NOMO-1 treated with dmso at 0.1 percent for 144 hours (cell line): ENCODE measurements around the gene B4GALT5.

Experiments used
- DNase-seq: peaks from one replicate; lab custom pipeline; 2025; ENCODE audit not compliant: unreplicated experiment; lab: John Stamatoyannopoulos, UW

B4GALT5 gene

DNA sequence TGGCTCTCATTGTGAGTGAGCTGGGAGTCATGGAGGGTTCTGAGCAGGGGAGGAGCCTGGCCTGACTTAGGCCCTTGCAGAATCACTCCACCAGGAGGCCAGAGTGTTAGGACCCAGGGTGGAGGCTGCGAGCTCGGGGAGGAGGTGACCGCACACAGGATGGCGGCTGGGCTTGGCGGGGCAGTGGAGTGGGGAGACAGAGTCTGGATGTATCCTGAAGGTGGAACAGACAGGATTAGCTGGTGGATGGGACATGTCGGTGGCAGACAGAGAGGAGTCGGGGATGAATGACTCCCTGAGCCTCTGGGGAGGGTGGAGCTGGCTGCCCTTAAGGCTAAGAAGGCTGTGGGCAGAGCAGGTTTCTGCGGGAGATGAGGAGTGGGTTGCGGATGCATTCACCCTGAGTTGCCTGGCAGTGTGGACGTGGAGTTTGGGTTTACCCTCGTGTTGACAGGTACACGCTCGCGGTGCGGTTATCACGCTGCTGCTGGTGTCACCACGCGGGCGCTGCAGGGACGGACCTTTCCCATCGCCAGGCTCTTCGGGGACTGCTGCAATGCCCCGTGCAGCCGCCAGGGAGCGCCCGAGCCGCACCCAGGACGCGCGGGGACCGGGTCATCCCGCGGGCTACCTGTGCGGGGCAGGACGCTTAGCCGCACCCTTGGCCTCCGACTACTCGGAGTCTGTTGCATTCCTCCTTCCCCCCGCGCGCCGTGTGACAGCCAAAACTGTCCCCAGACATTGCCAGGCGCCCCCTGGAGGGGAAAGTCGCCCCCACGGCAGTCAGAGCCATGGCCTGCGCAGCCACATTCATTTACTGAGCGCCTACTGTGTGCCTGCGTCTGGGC, 102.8 kb downstream of the B4GALT5 start:
- DNase-seq = peak; percentile 62

GRCh38 chr20:49608752-49609670, 104.7 kb downstream of the B4GALT5 start:
- DNase-seq = no peak

- DNase-seq = no peak
Observed at GRCh38 chr20:49607568-49607967, 106.1 kb downstream of the B4GALT5 start.

- no peak for DNase-seq
Observed at GRCh38 chr20:49603209-49603627, 110.5 kb downstream of the B4GALT5 start.

DNA sequence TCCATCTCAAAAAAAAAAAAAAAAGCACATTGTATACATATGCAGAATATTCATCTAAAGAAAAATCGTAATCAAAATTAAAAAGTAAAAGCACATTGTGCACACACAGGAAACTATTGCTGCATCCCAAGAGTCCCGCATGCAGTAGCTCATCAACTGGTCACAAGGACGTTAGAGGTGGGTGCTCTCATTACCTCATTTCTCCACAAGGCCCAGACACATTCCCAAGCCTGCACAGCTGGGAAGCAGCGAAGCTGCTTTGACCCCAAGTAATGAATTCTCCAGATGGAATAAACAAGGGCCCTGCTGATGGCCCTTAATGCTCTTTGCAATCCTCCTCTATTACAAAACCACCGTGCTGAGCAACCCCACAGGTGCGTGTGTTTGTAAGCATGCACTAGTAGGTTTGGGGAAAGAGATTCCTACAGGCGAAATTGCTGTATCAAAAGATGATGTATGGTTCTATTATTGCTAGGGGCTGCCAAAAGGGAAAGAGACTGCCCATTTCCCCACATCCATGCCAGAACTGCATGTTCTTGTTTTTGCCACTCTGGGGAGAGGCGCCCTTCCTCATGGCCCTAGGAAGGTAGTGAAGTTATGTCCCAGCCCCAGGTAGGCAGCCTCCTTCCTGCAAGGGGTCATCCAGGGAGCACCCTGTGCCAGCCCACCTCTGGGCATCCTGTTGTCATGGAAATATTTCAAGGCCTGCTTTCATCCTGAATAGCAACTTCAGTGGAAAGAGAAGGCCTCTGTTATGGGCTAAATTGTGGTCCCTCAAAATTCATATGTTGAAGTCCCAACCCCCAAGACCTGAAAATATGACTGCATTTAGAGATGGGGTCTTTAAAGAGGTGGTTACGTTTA, 111.1 kb downstream of the B4GALT5 start:
- no peak for DNase-seq

DNA sequence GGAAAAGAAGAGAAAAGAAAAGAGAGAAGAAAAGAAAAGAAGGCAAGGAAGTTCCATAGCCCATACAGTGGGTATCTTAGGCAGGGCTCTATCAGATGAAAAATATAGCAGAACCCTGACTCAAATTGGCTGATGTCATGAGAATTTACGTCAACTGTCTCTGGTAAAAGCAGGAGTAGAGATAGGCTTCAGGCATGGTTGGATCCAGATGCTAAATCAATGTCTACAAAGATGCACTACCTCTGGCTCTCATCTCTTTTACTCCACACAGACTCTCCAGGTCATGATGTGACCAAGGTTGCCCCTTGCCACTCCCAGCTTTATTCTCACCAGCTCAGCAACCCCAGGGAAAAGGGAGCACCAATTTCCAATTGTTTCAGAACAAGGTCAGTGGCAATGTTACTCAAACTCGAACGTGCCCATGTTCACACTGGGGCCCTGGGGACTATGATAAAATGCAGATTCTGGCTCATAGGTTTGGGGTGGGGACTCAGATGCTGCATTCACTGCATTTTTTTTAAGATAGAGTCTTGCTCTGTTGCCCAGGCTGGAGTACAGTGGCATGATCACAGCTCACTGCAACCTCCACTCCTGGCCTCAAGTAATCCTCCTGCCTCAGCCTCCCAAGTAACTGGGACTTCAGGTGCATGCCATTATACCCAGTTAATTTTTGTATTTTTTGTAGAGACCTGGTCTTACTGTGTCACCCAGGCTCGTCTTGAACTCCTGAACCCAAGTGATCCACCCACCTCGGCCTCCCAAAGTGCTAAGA, 112.3 kb downstream of the B4GALT5 start:
- DNase-seq = no peak

GRCh38 chr20:49599746-49600113, 113.9 kb downstream of the B4GALT5 start:
- DNase-seq = no peak

DNA sequence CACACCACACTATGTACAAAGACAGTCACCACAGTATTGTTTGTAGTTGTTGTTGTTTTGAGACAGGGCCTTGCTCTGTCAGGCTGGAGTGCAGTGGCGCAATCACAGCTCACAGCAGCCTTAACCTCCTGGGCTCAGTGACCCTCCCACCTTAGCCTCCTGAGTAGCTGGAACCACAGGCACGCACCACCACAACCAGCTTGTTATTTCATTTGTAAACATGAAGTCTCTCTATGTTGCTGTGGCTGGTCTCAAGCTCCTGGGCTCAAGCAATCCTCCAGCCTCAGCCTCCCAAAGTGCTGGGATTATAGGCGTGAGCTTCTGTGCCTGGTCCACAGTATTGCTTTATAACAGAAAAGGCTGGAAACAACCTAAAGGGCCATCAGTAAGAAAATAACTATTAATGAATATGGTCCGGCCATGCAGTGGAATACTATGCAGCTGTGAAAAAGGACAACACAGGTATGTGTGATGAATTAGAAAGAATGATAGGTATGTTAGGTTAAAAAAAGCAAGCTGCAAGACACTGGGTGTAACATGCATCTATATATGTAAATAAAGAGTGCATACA, 115.8 kb downstream of the B4GALT5 start:
- DNase-seq = no peak

- no peak for DNase-seq
Observed at GRCh38 chr20:49595811-49596561, 117.7 kb downstream of the B4GALT5 start.

GRCh38 chr20:49595346-49595745, 118.3 kb downstream of the B4GALT5 start:
- no peak for DNase-seq

GRCh38 chr20:49594931-49595315, 118.8 kb downstream of the B4GALT5 start:
- no peak for DNase-seq

- no peak for DNase-seq
Observed at GRCh38 chr20:49594143-49594930, 119.3 kb downstream of the B4GALT5 start.

GRCh38 chr20:49593466-49594142, 120.1 kb downstream of the B4GALT5 start:
- DNase-seq = no peak

GRCh38 chr20:49592120-49592519, 121.6 kb downstream of the B4GALT5 start:
- no peak for DNase-seq

DNA sequence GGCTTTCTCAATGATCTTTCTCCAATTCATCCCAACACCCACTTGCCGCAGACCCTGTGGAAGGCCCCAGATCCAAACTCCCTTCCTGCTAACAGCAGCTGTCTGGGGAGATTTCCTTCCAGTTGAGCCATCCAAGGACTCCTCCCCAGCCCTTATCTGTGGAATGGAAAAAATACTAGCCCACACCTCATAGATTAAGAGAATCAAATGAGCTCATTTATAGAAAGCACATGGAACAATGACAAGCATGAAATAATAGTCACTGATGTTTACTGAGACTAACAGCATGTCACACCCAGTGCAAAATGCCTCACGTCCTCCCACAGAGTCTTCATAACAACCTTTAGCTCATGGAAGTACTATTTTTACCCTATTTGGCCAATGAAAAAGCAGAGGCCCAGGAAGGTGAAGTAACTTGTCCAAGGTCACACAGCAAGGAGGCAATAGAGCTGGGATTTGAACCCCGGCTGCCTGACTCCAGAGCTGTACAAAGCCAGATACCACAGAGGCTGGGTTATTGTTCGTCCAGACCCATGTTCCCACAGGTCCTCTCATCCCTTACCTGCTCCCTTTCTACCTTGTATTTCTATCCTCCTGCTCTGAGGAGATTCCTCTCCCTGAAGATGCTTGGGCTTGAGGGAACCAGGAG, 122.3 kb downstream of the B4GALT5 start:
- no peak for DNase-seq

DNA sequence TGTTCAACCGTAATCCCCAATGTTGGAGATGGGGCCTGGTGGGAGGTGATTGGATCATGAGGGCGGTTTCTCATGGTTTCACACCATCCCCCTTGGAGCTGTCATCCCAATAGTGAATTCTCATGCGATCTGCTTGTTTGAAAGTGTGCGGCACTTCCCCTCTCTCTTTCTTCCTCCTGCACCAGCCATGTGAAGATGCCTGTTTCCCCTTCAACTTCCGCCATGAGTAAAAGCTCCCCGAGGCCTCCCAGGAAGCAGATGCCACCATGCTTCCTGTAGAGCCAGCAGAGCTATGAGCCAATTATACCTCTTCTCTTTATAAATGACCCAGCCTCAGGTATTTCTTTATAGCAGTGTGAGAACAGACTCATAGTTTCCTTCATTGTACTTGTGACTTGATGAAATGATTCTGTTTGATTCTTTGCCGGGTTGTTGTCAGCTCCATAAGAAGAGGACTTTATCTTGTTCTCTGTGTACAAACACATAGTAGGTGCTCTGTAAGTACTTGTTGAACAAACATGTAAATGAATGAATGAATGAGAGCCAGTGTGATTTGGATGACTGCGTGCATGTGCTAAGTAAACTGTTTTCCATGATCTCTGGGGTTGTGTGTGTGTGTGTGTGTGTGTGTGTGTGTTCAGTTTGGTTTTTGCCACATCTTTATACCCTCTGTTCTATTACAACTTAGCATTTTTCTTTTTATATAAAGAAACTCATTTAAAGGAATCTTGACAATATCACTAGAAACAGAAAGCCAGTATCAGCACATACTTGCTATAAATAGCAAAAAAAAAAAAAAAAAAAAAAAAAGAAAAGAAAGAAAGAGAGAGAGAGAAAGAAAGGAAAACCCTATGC, 123.3 kb downstream of the B4GALT5 start:
- no peak for DNase-seq
